DOHH2 (cell line): ENCODE measurements around the gene SLN.

ENCODE experiments used
- H3F3A ChIP-seq: fragments of 200-600 bp; sonication (generic), shearing (Covaris generic); 2 replicates; pipeline ENCODE4 v1.6.0; 2016; ENCODE audit warnings: antibody characterized with exemption, mild to moderate bottlenecking; ENCODE audit not compliant: control insufficient read depth, insufficient read depth
- H3K27ac ChIP-seq: fragments of 200-600 bp; sonication (generic); 2 replicates; pipeline ENCODE4 v1.5.1; 2014; ENCODE audit warnings: low read depth, mild to moderate bottlenecking, low read length, moderate library complexity
- H3K27me3 ChIP-seq: fragments of 200-600 bp; sonication (generic); 2 replicates; pipeline ENCODE4 v1.6.1; 2014; ENCODE audit warnings: mild to moderate bottlenecking, low read length, mixed read lengths; ENCODE audit not compliant: control insufficient read depth
- H3K36me3 ChIP-seq: fragments of 200-600 bp; sonication (generic); 2 replicates; pipeline ENCODE4 v1.6.1; 2014; ENCODE audit warnings: mild to moderate bottlenecking, low read length, moderate library complexity, mixed read lengths; ENCODE audit not compliant: control insufficient read depth
- H3K4me1 ChIP-seq: fragments of 200-600 bp; sonication (generic); 2 replicates; pipeline ENCODE4 v1.6.1; 2014; ENCODE audit warnings: mild to moderate bottlenecking, low read length, mixed read lengths; ENCODE audit not compliant: control insufficient read depth
- H3K4me2 ChIP-seq: fragments of 200-600 bp; sonication (generic); 2 replicates; pipeline ENCODE4 v1.6.0; 2014; ENCODE audit warnings: mild to moderate bottlenecking, low read length, moderate library complexity
- H3K4me3 ChIP-seq: fragments of 200-600 bp; sonication (generic); 2 replicates; pipeline ENCODE4 v1.5.1; 2014; ENCODE audit warnings: mild to moderate bottlenecking, low read length, mixed read lengths
- H3K79me2 ChIP-seq: fragments of 200-600 bp; sonication (generic); 2 replicates; pipeline ENCODE4 v1.6.1; 2014; ENCODE audit warnings: mild to moderate bottlenecking, low read length, mixed read lengths; ENCODE audit not compliant: control insufficient read depth
- H3K9me2 ChIP-seq: fragments of 200-600 bp; sonication (generic); replicated peaks from 2 replicates; pipeline ENCODE4 v1.6.1; 2014; ENCODE audit warnings: mild to moderate bottlenecking, low read length, mixed read lengths; ENCODE audit not compliant: control insufficient read depth
- H3K9me3 ChIP-seq: fragments of 200-600 bp; sonication (generic); 2 replicates; pipeline ENCODE4 v1.6.1; 2014; ENCODE audit warnings: antibody characterized with exemption, low read length, mixed read lengths; ENCODE audit not compliant: control insufficient read depth, insufficient read depth
- H4K20me1 ChIP-seq: fragments of 200-600 bp; sonication (generic); 2 replicates; pipeline ENCODE4 v1.6.0; 2014; ENCODE audit warnings: low read depth, mild to moderate bottlenecking, antibody characterized with exemption, low read length, moderate library complexity; ENCODE audit not compliant: control insufficient read depth, insufficient read depth
- CTCF ChIP-seq: fragments of 200-600 bp; sonication (generic); IDR thresholded peaks from one replicate; pipeline ENCODE4 v1.5.1; 2014; ENCODE audit warnings: antibody characterized with exemption, mild to moderate bottlenecking, low read depth, low read length; ENCODE audit not compliant: poor library complexity, severe bottlenecking
- EZH2phosphoT487 ChIP-seq: fragments of 200-600 bp; sonication (generic); IDR thresholded peaks from 2 replicates; pipeline ENCODE4 v1.6.1; 2017; ENCODE audit warnings: borderline replicate concordance, mild to moderate bottlenecking, antibody characterized with exemption, low read length, moderate library complexity, mixed read lengths

Gene SLN

GRCh38 chr11:107699371-107700285 is 12.2 kb downstream of the SLN start:
- no peak for TF ChIP-seq EZH2phosphoT487
- TF ChIP-seq CTCF, result no peak
- Histone ChIP-seq H3K27me3 (peaks cover 17% of the 10 kb centered on the region), H3K27ac (no peak overlapping the region), H4K20me1 (no peaks in the 10 kb centered on the region), H3K79me2 (no peaks in the 10 kb centered on the region), H3K9me2 (no peaks in the 10 kb centered on the region), H3K4me3 (no peak overlapping the region), H3K36me3 (no peaks in the 10 kb centered on the region), H3K4me1 (no peaks in the 10 kb centered on the region), H3F3A (no peaks in the 10 kb centered on the region), H3K9me3 (no peaks in the 10 kb centered on the region), H3K4me2 (no peak overlapping the region)

GRCh38 chr11:107697291-107697690 is 14.6 kb downstream of the SLN start:
- Histone ChIP-seq H3K4me3 (no peak overlapping the region), H4K20me1 (no peaks in the 10 kb centered on the region), H3K4me2 (no peak overlapping the region), H3K4me1 (no peaks in the 10 kb centered on the region), H3K36me3 (no peaks in the 10 kb centered on the region), H3K27me3 (peaks cover 11% of the 10 kb centered on the region), H3F3A (no peaks in the 10 kb centered on the region), H3K9me3 (no peaks in the 10 kb centered on the region), H3K79me2 (no peaks in the 10 kb centered on the region), H3K9me2 (no peaks in the 10 kb centered on the region), H3K27ac (no peak overlapping the region)
- TF ChIP-seq EZH2phosphoT487 (no peak), CTCF (no peak)

DNA sequence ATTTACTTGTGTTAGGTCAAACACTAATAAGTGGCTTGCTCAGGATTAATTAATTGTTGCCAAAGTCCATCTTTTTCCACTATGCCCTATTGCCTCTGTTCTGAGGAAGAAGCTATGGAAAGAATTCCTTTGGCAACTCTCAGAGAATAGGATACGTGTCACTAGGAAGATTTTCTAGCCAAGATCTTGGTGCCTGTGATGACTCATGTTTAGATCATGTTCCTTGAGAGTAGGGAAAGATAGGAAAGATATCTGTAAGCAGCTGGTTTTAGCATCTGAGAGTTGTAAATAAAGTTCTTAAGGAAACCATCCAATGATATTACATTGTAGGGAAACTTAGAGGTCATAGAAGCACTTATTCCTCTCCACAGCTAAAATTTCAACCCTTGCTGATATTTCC is 15.7 kb downstream of the SLN start:
- H3K36me3 ChIP-seq, result no peaks in the 10 kb centered on the region
- no peaks in the 10 kb centered on the region for H3K9me2 ChIP-seq
- H3F3A ChIP-seq, result no peaks in the 10 kb centered on the region
- no peaks in the 10 kb centered on the region for H4K20me1 ChIP-seq
- H3K79me2 ChIP-seq, result no peaks in the 10 kb centered on the region
- no peaks in the 10 kb centered on the region for H3K9me3 ChIP-seq
- no peaks in the 10 kb centered on the region for H3K4me1 ChIP-seq
- no peak overlapping the region for H3K4me3 ChIP-seq
- H3K27ac ChIP-seq, result no peak overlapping the region
- no peak for TF ChIP-seq CTCF
- no peak for TF ChIP-seq EZH2phosphoT487
- H3K4me2 ChIP-seq, result no peak overlapping the region
- H3K27me3 ChIP-seq, result peaks cover 12% of the 10 kb centered on the region
